T-helper 22 cell (primary cell): ENCODE results near the gene HELB.
"Not testable (repeated sequence)": the region's sequence is repeated elsewhere in the genome, so short reads cannot be mapped to it uniquely, and the experiment has no call there.

Experiments used
- DNase-seq: peaks from one replicate; pipeline ENCODE4 v3.0.0-alpha.2; 2020; ENCODE audit warnings: low read depth

Gene HELB

DNA sequence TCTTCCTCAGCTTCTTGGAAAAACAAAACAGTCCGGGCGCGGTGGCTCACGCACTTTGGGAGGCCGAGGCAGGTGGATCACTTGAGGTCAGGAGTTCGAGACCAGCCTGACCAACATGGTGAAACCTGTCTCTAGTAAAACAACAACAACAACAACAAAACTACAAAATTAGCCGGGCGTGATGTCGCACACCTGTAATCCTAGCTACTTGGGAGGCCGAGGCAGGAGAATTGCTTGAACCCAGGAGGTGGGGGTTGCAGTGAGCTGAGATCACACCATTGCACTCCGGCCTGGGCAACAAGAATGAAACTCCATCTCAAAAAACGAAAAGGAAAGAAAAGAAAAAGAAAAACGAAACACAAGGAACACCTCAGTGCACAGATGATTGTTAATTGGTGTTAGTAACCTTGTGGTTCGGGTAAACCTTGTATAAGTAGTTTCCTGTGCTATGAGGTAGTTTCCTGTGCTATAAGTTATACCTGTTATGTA is 1.1 kb downstream of the HELB start:
- not testable (repeated sequence) for DNase-seq

DNA sequence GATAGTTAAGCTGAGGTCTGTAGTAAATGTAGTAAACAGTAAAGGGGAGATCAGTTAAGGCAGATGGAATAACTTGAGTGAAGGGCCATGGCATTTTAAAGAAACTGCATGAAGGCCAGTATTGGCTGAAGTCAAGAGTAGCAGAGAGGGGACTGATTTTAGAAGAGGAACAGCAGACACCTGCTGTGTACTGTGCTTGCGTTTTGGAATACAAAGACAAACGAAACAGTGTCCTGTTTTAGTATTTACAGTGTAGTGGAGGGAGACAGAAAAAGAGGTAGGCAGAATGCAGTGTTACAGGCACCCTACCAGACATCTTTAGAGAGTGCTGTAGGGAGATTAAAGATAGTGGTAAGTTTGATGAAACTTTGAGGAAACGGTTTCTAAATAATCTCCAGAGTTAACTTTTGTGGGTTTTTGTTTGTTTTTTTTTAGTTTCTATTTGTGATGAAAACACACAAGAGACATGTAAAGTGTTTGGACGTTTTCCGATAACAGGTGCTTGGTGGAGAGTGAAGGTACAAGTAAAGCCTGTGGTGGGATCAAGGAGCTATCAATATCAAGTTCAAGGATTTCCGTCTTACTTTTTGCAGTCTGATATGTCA is 2.1 kb downstream of the HELB start:
- DNase-seq: no peak

DNA sequence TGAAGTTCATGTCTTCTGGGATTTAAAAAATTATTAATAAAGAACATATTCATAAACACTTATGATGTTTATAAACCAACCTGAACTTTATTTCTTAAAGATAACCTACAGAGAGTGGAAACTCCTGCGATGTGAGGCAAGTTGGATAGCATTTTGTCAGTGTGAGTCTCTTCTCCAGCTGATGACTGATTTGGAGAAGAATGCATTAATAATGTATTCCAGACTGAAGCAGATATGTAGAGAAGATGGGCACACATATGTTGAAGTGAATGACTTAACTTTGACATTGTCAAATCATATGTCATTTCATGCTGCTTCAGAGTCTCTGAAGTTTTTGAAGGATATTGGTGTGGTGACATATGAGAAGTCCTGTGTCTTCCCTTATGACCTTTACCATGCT is 7.3 kb downstream of the HELB start:
- DNase-seq: no peak

- no peak for DNase-seq
Measured at GRCh38 chr12:66312189-66312588, 9.9 kb downstream of the HELB start.

- DNase-seq: no peak
Measured at GRCh38 chr12:66314278-66314677, 12.0 kb downstream of the HELB start.

- DNase-seq: no peak
Measured at GRCh38 chr12:66319266-66319954, 17.1 kb downstream of the HELB start.

DNA sequence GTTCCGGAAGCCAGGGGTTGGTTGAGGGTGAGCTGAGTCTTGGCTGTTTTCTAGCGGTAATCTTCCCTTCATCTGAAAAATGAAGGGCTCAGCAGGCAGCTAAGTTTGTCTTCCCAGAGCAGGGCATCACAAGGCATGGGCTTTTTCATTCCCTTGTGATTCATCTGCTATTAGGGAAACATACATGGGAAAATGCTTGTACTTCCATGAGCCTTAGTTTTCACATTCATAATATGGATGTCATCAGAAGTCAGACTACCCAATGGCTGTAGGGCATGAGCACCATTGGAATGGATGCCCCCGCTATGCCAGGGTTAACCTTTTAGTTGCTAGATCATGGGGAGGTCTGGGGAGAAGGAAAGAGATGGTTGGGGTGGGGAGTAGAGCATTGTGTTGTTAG is 18.7 kb downstream of the HELB start:
- no peak for DNase-seq

GRCh38 chr12:66321435-66321834 is 19.1 kb downstream of the HELB start:
- DNase-seq: no peak

DNA sequence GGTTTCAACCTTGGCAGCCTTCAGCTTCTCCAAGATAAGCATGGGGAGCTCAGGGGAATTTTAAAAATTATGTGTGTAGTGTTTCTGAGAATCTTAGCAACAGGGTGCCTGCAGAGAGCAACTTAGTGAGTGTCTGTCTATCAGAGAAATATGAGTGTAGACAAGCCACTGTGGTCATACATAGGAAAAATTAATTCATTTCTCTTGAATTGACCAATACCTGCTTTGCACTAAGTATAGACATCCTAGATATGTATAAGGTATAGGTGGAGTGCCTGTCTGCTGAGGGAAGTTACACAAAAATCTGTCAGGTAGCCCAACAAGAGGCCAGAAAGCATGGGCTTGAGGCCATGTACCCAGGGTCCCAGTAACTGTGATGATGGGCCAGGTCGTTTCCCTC is 20.7 kb downstream of the HELB start:
- no peak for DNase-seq

DNA sequence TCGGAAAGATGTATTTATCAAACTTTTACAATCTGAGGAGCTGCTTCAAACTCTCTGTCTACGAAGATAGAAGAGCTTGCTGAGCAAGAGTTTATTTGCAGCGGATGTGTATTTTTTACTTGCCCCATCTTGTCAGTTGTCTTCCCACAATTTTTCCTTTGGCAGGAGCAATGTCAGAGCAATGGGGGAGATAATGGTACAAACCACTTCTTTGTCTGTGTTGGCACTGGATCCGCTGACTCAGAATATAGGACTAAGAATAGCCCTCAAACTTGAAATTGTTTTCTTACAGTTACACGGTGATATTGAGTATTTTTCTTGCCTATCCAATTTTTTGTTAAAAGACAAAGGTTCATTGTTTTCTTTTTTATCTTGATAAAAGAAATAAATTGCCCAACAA is 27.6 kb downstream of the HELB start:
- no peak for DNase-seq

DNA sequence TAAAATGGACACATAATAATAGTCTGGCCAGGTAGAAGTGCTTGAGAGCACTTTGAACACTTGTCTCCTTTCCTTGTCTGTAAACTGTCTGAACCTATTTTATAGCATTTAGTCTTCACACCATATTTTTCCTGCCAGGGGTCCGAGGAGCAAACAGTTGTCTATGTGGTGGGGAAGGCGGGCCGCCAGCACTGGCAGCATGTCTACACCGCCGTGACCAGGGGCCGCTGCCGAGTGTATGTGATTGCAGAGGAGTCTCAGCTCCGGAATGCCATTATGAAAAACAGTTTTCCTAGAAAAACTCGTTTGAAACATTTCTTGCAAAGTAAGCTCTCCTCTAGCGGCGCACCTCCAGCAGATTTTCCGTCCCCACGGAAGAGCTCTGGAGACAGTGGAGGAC is 28.7 kb downstream of the HELB start:
- no peak for DNase-seq

GRCh38 chr12:66331814-66332213 is 29.5 kb downstream of the HELB start:
- no peak for DNase-seq

GRCh38 chr12:66335746-66336145 is 33.5 kb downstream of the HELB start:
- DNase-seq: no peak

DNA sequence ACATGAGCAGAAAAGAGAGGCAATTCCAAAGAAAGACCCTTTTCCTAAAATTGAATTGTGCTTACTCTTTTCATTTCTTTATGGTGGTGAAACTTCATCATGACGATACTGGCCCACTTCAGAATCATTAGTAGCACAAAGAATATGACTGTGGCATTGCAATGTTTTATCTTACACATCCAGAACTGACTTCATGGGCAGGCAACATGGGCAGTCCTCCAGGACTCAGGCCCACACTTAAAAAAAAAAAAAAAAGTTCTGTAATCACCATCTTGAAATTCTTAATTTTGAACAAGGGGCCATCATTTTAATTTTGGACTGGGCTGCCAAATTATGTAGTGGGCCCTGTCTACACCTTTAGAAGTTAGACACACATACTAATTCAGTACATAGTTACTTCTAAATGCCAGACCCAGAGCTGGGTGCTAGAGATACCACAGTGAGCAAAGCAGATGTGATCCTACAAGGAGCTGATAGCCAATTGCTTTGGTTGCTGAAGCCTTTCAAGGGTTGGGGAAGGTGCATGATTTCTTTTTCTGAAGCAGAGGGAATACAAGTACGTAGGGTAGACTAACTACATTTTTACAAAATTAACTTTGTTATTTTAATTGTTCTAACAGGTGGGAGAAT is 35.2 kb downstream of the HELB start:
- DNase-seq: no peak

GRCh38 chr12:66340131-66340530 is 37.8 kb downstream of the HELB start:
- DNase-seq: no peak

DNA sequence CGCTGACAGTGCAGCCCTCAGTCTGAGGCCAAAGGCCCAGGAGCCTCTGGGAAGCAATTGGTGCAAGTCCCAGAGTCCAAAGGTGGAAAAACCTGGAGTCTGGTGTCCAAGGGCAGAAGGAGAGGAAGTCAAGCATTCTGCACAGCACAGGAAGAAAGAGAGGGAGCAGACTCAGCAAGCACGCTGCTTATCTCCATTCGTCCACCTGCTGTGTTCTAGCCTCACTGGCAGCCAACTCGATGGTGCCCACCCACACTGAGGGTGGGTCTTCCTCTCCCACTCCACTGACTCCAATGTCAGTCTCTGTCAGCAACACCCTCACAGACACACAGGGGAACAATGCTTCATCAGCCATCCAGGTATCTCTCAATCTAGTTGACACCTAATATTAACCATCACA is 38.8 kb downstream of the HELB start:
- no peak for DNase-seq

- no peak for DNase-seq
Measured at GRCh38 chr12:66345212-66345611, 42.9 kb downstream of the HELB start.

DNA sequence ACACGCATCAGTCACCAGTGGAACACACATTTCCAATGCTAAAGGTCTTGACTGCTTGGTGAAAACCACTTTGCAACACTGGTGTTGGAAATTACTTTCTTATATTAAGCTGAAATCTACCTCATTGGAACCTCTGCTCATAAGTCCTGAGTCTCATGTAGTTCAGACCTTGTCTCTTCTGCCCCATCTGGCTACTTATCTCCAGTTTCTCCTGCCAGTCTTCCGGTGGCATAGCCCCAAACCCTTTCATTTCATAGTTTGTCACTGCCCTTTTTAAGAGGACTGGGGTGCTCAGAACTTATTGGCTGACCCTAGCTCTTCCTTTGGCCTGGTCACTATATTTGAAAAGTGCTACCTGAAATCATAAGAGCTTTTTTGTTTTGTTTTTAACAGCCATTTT is 43.7 kb downstream of the HELB start:
- DNase-seq: no peak

DNA sequence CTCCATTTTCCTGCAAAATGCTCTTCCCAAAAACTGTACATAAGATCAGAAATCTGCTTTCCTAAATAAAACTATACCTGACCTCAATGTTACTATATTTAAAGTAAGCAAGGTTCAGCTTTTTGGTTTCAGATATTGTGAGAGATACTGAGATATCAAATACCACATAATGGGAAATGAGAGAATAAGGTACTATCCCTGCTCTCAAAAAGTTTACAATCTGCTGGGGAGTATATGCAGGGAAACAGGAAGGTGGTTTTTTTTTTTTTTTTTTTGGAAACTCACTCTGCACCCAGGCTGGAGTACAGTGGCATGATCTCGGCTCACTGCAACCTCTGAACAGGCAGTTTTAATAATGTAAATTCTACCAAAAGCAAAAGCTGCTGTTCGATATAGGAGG is 49.0 kb downstream of the HELB start:
- no peak for DNase-seq

DNA sequence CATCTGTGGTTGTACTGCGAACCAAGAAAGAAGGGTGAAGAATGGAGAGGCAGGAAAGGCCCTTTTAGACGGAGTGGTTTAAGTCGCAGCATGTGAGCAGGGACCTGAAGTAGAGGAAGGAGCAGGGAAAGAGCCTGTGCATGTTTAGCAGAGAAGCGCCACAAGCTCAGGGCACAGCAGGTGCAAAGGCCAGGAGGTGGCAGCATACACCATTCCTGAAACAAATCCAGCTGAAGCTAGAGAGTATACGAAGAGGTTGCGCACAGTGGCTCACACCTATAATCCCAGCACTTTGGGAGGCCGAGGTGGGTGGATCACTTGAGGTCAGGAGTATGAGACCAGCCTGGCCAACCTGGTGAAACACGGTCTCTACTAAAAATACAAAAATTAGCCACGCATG is 49.9 kb downstream of the HELB start:
- DNase-seq: no peak

DNA sequence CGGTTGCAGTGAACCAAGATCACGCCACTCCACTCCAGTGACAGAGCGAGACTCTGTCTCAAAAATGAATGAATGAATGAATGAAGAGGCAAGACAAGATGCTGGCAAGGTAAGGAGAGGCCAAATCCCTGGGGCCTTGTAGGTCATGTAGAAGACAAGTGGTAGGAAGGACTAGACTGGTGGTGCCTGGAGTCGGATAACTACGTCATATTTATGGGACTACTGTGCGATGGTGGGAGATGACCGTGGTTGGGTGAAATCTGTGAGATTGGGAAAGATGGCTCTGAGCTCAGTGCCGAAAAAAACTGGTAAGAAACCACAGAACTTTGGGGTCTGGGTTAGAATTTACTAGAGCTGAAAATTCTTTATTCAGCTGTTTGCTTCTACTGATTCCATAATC is 50.6 kb downstream of the HELB start:
- DNase-seq: no peak

DNA sequence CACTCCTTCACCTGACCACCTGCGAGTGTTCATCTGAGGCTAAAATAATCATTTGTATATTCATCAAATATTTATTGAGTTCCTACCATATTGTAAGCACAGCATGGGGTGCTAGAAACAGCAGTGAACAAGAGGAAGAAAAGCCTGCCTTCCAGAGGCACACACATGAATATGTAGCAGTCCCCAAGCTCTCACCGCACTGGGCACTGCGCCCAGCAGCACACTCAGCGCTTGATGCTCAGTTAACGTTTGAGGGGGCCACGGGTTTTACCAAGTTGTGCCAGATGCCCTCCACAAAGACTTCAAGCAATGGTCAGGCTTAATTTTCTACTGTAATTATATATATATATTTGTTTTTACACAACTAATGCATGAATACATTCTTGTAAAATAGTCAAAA is 52.0 kb downstream of the HELB start:
- DNase-seq: no peak

- DNase-seq: no peak
Measured at GRCh38 chr12:66359300-66359699, 57.0 kb downstream of the HELB start.

- DNase-seq: no peak
Measured at GRCh38 chr12:66361703-66362102, 59.4 kb downstream of the HELB start.
